IPS-NIHi7 (cell line): Measurements from ENCODE around the gene CFAP299.
A peak's percentile ranks its signal among the peaks of the same experiment; 100 is the strongest.
"Not testable (repeated sequence)": the region's sequence is repeated elsewhere in the genome, so short reads cannot be mapped to it uniquely, and the experiment has no call there.

ENCODE experiments used
- DNase-seq: peaks from one replicate; pipeline ENCODE4 v3.0.0; 2012; ENCODE audit warnings: mixed read lengths; ENCODE audit errors: extremely low spot score

CFAP299 gene

DNA sequence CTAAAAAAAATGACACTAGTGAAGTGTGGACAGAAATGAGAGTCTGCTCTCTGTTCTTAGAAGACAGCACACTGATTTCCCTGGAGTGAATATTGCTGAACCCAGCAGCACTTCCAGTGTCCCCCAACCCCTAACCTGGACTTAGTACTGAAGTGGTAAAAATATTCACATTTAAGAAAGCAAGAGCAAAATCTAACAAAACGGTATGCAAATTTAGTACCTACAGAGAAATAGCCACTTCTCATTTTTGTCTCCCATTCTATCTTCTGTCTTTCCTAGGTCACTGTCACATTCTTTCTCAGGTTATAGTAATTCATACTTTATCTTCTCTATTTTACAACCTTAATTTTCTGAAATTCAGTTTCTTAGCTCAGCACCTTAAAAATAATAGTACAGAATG is 274.7 kb downstream of the CFAP299 start:
- no peak for DNase-seq

DNA sequence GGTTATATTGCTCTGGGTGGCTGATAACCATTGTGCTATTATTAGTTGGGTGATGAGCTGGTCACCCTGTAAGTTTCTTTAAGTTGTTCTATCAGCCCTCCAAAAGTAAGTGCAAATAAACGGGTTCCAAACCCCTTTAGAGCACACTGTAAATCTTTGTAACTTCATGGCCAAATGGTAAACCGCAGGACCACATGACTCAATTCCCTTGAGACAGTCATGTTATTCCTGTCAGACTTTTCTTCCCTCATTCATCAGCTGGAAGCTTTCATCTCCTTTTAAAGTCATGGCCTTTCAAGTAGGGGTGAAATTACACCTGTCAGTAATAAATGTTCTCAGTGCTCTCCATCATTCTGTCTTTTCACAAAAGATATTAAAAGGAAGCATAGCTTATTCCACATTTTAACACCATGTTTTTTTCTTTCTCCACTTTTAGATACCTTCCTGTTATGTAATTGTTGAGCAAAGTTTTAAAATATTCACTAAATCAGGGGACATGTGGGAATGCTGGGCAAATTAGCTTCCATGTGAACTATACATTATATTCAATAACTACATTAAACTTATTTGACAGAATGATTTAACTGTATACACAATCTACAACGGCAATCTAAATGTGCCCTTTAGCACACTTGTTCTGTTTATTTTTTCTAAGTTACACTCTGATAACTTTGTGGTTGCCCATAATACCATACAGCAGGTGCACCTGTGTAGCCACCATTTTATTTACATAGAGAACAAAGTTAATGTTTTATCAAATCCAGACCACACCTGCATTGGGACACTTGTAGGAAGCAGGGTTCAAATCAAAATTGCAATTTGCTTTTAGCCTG is 275.5 kb downstream of the CFAP299 start:
- no peak for DNase-seq

DNA sequence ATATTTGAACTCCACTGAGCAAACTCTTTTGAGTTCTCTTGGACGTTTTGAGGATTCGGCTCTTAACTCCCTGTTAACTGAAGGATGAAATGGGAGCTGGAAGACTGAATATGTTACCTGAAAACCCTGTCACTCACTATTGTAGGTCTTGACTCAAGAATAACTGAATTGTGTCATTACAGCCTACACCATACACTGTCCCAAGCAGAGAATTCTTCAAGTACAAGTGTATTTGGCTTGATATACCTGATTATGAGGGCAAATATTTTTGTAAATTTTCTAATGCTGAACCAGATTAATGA is 276.1 kb downstream of the CFAP299 start:
- no peak for DNase-seq

DNA sequence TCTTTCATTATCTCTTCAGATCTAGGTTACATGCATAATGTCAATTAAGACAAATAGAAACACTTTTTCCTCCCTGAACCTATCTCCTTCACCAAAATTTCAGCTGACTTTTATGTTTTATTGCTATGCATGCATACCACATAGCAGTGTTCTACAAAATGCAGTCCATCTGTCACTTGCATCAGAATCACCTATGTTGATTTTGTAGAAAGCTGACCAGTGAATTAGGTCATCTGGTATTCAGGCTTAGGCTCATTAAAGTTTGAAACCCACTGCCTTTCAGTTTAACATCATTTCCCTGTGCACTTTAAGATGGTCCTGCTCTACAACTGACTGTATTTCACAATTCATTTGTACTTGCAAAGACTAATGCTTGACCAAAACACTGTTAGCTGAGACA is 277.9 kb downstream of the CFAP299 start:
- no peak for DNase-seq

DNA sequence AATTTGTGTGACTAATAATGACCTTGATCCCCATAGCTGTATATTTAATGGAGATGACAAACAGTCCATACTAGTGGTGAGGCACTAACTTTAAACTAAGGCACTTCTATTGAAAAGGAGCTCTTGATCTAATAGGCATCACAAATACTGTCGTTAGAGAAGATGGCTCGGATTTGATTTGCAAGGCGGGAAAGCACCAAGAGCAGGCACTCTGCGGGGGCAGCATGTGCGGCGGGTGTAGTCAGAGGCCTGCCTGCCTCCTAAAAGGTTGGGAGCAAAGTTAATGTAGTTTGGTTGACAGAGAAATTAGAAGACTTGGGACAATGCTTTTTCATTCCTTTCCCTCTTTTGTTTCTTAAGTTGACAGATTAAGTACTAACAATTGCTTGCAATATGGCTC is 278.8 kb downstream of the CFAP299 start:
- peak; percentile 11 for DNase-seq

- DNase-seq: no peak
Measured at GRCh38 chr4:80615099-80615498, 279.6 kb downstream of the CFAP299 start.

GRCh38 chr4:80619070-80619674 is 283.6 kb downstream of the CFAP299 start:
- peak; percentile 10 for DNase-seq

DNA sequence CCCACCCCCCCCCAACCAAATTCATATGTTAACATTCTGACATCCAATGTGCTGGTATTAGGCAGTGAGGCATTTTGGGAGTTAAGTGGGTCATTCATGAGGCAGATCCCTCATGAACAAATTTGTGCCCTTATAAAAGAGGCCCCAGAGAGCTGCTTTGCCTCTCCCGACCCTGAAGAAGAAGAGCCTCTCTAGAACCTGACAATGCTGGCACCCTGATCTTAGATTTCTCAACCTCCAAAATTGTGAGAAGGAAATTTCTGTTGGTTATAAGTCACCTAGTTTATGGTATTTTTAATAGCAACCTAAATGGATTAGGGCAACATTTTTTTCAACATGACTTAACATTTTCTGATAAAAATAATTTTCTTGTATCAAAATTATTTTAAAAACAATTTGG is 296.3 kb downstream of the CFAP299 start:
- no peak for DNase-seq

DNA sequence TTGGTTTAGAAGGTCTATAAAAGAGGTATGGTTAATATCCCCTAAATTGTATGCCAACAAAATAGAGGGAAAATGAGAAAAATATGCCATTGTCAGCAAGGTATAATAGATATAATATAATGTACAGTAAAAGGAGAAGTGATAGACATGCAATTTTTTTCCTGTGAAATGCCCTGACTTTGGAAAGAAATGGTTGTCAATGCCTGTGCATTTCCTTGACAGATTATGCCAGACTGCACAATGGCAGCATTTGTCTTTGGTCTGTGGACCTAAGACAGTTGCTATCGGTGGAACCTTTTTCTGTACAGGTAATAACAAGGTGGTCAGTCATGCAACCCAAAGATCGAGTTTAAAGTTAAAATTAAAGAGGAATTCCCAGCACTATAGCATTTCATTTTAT is 301.7 kb downstream of the CFAP299 start:
- no peak for DNase-seq

GRCh38 chr4:80646061-80646460 is 310.5 kb downstream of the CFAP299 start:
- no peak for DNase-seq

DNA sequence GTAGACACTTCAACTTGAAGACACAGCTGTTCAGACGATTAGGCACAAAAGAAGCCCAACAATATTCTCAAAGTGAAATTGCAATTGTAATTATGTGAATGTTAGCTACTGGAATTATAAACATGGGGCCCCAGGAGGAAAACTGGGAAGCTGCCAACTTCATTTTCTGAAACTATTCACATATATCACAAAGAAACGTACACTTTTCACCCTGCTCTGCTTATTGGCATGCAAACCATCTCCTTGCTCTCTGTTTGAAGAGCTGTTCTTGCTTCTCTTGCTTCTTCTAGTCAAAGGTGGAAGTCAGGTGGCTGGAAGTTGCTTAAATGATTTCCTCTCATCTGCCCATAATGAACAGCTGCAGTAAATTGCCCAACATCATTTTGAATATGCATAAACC is 320.1 kb downstream of the CFAP299 start:
- no peak for DNase-seq

DNA sequence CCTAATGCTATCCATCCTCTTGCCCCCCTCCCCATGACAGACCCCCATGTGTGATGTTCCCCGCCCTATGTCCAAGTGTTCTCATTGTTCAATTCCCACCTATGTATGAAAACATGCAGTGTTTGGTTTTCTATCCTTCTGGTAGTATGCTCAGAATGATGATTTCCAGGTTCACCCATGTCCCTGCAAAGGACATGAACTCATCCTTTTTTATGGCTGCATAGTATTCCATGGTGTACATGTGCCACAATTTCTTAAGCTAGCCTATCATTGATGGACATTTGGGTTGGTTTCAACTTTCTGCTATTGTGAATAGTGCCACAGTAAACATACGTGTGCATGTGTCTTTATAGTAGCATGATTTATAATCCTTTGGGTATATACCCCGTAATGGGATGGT is 334.6 kb downstream of the CFAP299 start:
- not testable (repeated sequence) for DNase-seq

- DNase-seq: no peak
Measured at GRCh38 chr4:80678413-80678812, 342.9 kb downstream of the CFAP299 start.

DNA sequence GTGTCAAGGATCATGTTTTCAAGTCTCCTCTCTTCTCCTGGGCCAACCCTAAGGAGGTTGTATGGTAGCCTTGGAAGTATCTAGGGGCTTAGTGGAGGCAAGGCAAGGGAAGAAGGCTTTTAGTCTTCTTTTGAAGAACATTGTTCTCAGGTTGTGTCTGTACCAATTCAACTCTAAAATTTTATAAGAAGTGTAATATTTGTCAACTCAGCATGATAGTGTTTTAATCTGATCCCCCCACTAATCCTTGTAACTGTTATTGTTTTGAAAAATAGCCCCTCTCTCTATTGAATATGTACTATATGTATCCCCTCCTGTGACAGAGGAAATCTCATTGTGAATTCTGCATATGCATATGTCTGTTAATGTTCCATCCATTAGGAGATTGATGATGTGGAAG is 345.4 kb downstream of the CFAP299 start:
- no peak for DNase-seq

DNA sequence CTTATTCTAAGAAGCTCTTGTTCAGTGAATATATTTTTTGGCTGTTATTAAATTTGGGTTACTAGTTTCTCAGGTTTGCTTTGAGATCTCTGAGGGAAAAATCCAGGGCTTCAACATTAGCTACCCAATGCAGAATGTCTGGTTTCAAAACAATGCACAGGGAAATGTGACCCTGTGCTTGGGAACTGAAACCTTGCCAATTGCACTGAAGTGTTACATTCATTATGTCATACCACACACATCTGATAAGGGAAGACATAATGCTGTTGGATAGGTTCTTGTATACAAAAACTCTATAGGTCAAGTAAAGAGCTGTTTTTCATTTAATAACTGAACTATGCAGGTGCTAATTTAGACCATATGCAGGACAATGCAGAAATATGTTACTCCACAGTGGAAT is 349.7 kb downstream of the CFAP299 start:
- no peak for DNase-seq

DNA sequence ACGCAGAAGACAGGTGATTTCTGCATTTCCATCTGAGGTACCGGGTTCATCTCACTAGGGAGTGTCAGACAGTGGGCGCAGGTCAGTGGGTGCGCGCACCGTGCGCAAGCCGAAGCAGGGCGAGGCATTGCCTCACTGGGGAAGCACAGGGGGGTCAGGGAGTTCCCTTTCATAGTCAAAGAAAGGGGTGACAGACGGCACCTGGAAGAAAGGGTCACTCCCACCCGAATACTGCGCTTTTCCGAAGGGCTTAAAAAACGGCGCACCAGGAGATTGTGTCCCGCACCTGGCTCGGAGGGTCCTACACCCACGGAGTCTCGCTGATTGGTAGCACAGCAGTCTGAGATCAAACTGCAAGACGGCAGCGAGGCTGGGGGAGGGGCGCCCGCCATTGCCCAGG is 352.2 kb downstream of the CFAP299 start:
- not testable (repeated sequence) for DNase-seq

DNA sequence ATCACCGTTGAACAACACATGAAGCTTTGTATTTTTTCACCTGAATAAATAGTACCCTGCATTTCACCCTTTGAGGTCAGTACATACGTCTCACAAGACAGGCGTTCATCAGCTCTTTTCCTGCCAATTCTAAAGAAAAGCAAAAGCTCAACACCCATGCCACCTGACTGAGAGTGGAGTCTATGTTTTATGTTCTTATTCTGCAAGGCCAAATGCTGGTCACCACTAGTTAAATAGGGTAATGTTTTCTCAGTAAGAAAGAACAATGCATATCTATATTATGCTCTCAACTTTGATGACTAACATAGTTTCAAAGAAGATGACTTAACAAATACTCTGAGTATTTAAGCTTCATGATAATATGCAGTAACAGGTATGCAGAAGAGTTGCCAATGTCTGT is 358.6 kb downstream of the CFAP299 start:
- DNase-seq: no peak

DNA sequence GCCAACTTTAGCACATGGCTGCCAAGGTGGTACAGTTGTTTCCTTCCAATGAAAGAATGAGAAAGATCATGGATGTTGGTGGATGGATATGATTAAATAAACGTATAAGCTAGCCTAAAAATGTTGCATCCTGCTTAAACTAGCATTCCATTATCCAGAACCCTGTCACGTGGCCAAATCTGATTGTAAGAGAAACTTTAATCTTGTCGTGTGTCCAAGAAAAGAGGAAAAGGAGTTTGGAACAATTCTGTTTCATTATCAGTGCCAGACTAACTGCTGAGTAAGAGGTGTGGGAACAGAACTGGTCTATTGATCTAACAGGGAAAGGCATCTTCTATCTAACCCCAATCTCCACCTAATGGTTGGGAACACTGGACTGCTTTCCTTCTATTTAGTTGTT is 369.8 kb downstream of the CFAP299 start:
- DNase-seq: no peak

DNA sequence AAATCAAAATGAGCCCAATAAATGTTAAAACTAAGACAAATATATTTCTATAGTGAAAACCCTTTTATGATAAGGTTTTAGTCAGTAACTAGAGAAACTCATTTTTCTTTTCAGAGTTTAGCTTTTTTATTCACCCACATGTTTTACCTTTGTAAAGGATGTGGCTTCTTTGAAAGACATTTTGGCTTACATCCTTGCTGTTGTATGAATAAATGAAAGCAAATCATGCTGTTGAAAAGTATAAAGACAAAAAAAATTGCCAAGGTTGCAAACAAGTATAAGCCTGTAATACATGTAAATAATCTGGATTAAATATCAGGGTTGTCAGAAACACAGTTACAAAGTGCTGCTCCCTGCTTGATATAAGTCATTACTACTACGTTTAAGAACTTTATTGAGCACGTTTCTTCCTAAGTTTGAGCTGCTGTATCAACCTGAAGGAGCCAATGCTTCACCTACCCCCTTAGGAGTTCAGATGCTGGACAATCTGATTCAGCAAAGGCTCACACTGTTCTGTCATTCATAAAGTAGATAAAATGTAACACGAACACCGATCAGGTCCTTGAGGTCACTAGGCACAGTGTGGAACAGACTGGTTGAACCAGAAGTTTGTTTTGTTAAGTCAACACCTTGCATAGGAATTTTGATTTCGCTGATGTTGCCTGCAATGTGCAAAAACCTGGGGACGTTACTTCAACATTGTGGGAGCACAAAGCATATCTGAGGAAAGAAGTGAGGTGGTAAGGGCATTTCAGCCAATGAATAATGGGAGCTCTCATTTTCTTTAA is 373.7 kb downstream of the CFAP299 start:
- no peak for DNase-seq

GRCh38 chr4:80710748-80711451 is 375.4 kb downstream of the CFAP299 start:
- DNase-seq: no peak

DNA sequence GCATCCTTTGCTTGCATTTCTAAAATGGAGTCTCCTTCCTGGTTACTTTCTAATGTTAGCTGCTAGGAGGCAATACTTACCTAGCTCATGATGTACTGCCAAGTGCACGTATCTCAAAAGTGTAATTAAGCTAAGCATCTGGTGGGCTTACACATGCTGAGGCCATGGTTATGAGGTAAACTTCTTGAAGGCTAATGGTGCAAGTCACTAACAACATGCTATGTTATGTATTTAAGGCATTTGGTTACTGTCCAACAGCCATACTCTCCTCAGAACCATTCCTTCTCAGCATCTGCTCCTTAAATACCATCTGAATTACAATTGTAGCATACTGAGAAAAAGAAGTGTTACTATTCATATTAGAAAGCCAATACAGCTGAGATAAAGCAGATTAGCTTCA is 376.4 kb downstream of the CFAP299 start:
- no peak for DNase-seq

DNA sequence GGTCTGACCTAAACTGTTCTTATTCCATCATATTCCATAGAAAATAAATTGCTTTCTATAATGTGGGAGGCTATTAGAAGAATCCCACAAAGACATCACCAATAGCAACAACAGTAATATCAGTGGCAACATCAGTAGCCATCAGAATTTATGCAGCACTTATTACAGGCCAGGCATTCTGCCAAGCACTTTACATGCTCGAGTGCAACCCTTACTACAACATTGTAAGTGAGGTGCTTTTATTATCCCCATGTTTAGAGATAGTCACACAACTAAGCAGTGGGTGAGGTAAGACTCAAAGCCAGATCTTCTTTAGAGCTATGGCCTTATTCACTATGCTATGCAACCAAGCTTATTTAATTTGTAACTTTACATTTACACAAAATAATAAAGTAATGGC is 377.9 kb downstream of the CFAP299 start:
- DNase-seq: no peak
